HepG2 (cell line): ENCODE results near the gene PRCP. TPM values are rescaled to one million over a fixed set of nuclear protein-coding genes. Genes with fewer than 3 reads are reported as not detected.

ENCODE experiments used
- ATAC-seq: fragments of 200-7000 bp; cut with Tn5 transposase; 3 replicates; pipeline ENCODE4 v1.9.1; 2020; ENCODE audit warnings: mild to moderate bottlenecking, moderate library complexity
- BruUV-seq: library from RNA; stranded (reverse); fragments of 400-500 nt; replicated peaks from 2 replicates; lab custom pipeline; 2021; lab: Mats Ljungman, UMichigan
- CTCF ChIA-PET: fragments of 300-600 bp; formaldehyde crosslinking; extraction: SDS; loops from one replicate; lab custom pipeline; 2021; ENCODE audit warnings: low total read pairs, inconsistent platforms, low intra/inter-chr PET ratio; lab: Yijun Ruan, JAX
- POLR2A ChIA-PET: fragments of 350-600 bp; sonication (Branson Sonifier 250); formaldehyde crosslinking; loops from one replicate; lab custom pipeline; 2020; ENCODE audit warnings: antibody characterized with exemption, inconsistent platforms; lab: Yijun Ruan, JAX
- DNase-seq: peaks from one replicate; pipeline ENCODE4 v3.0.0-alpha.2; 2015; ENCODE audit warnings: low spot score
- FAIRE-seq: peaks from 3 replicates; lab custom pipeline; 2011; peaks lifted over from hg19 to GRCh38; lab: Jason Lieb, UNC
- H2AFZ ChIP-seq: one replicate; pipeline ENCODE4 v1.6.1; 2011; ENCODE audit warnings: low read length, inconsistent platforms
- H3K27ac ChIP-seq: fragments of 300-600 bp; 3 replicates; pipeline ENCODE4 v1.8.0; 2011; ENCODE audit warnings: mixed run types, mild to moderate bottlenecking, mixed read lengths, low read length, inconsistent platforms; ENCODE audit not compliant: insufficient read depth; ENCODE audit errors: extremely low read length
- H3K27me3 ChIP-seq, 2 experiments: fragments of 200-600 bp in 1 of 2; 2 replicates in 1 of 2; 3 replicates in 1 of 2; pipeline versions ENCODE4 v1.6.0 to v1.8.0; 2011; ENCODE audit warnings: low read length in 2 of 2, mild to moderate bottlenecking in 2 of 2, moderate library complexity in 2 of 2, inconsistent platforms in 1 of 2; ENCODE audit not compliant: insufficient read depth in 2 of 2, control insufficient read depth in 1 of 2
- H3K36me3 ChIP-seq, 2 experiments: fragments of 200-600 bp in 1 of 2; replicated peaks in 1 of 2; 2 replicates in 1 of 2; 3 replicates in 1 of 2; pipeline versions ENCODE4 v1.5.1 to v1.8.0; 2011; ENCODE audit warnings: low read length in 2 of 2, inconsistent platforms in 1 of 2; ENCODE audit not compliant: insufficient read depth in 2 of 2, control insufficient read depth in 1 of 2
- H3K4me1 ChIP-seq: 2 replicates; pipeline ENCODE4 v1.5.1; 2012; ENCODE audit warnings: low read length, inconsistent platforms; ENCODE audit not compliant: insufficient read depth
- H3K4me2 ChIP-seq: 2 replicates; pipeline ENCODE4 v1.6.0; 2011; ENCODE audit warnings: low read depth, low read length, inconsistent platforms
- H3K4me3 ChIP-seq, 3 experiments: fragments of 200-600 bp in 1 of 3; sonication (generic), shearing (Covaris generic) in 1 of 3; replicated peaks in 1 of 3; 2 replicates each; pipeline ENCODE4 v1.5.1; 2011 to 2016; ENCODE audit warnings: low read length in 3 of 3, inconsistent platforms in 2 of 3, low read depth in 2 of 3, mild to moderate bottlenecking in 2 of 3, control low read depth in 1 of 3, mixed read lengths in 1 of 3; ENCODE audit not compliant: insufficient read depth in 1 of 3
- H3K79me2 ChIP-seq: one replicate; pipeline ENCODE4 v1.6.1; 2011; ENCODE audit warnings: low read length, inconsistent platforms; ENCODE audit not compliant: insufficient read depth
- H3K9ac ChIP-seq: 2 replicates; pipeline ENCODE4 v1.6.0; 2011; ENCODE audit warnings: mild to moderate bottlenecking, low read depth, low read length, inconsistent platforms; ENCODE audit not compliant: insufficient read depth
- H3K9me3 ChIP-seq: 2 replicates; pipeline ENCODE4 v1.5.1; 2012; ENCODE audit warnings: mild to moderate bottlenecking, low read length
- H4K20me1 ChIP-seq: 2 replicates; pipeline ENCODE4 v1.6.0; 2011; ENCODE audit warnings: inconsistent platforms, mild to moderate bottlenecking, low read length, moderate library complexity; ENCODE audit not compliant: insufficient read depth
- FOXK1 ChIP-seq: sonication (generic); formaldehyde crosslinking; IDR thresholded peaks from 2 replicates; pipeline ENCODE4 v1.4.0; 2020; ENCODE audit warnings: low read depth, missing genetic modification reagents, borderline replicate concordance
- GTF3A ChIP-seq: sonication (generic); formaldehyde crosslinking; conservative IDR thresholded peaks from 2 replicates; pipeline ENCODE4 v1.4.0; 2020; ENCODE audit warnings: mild to moderate bottlenecking, missing genetic modification reagents
- HOXA3 ChIP-seq: sonication (generic); formaldehyde crosslinking; IDR thresholded peaks from 2 replicates; pipeline ENCODE4 v1.5.0; 2020; ENCODE audit warnings: missing genetic modification reagents
- MED1 ChIP-seq: sonication (generic); formaldehyde crosslinking; IDR thresholded peaks from 2 replicates; pipeline ENCODE4 v1.4.0; 2020; ENCODE audit warnings: missing genetic modification reagents
- NBN ChIP-seq: fragments of 450-650 bp; conservative IDR thresholded peaks from 2 replicates; pipeline ENCODE4 v1.6.1; 2017
- SAFB2 ChIP-seq: sonication (generic); formaldehyde crosslinking; IDR thresholded peaks from 2 replicates; pipeline ENCODE4 v1.5.1; 2020; ENCODE audit warnings: missing genetic modification reagents, low read depth, mild to moderate bottlenecking, borderline replicate concordance
- ZNF607 ChIP-seq: sonication (generic); formaldehyde crosslinking; IDR thresholded peaks from 2 replicates; pipeline ENCODE4 v1.5.1; 2020; ENCODE audit warnings: missing genetic modification reagents, mild to moderate bottlenecking, borderline replicate concordance
- ZNF619 ChIP-seq: sonication (generic); formaldehyde crosslinking; IDR thresholded peaks from 2 replicates; pipeline ENCODE4 v1.4.0; 2020; ENCODE audit warnings: mild to moderate bottlenecking, missing genetic modification reagents
- ZNF816 ChIP-seq: sonication (generic); formaldehyde crosslinking; IDR thresholded peaks from 2 replicates; pipeline ENCODE4 v1.8.0; 2022; ENCODE audit warnings: missing genetic modification reagents, mild to moderate bottlenecking, borderline replicate concordance
- ZZZ3 ChIP-seq: sonication (generic); formaldehyde crosslinking; IDR thresholded peaks from 2 replicates; pipeline ENCODE4 v1.4.0; 2020; ENCODE audit warnings: missing genetic modification reagents, mild to moderate bottlenecking, borderline replicate concordance
- WGBS: methylation state at CpG from one replicate; pipeline ENCODE4 v1.1.6; 2017; ENCODE audit warnings: low lambda C conversion rate; 5-methylcytosine and 5-hydroxymethylcytosine counted together
- in situ Hi-C: cut with HindIII; loops from 2 replicates; pipeline ENCODE4 v1.10.0; 2017; ENCODE audit warnings: low pct_unique_long_range_greater_than_20kb; ENCODE audit not compliant: extremely low pct_ligation_motif_present
- intact Hi-C: fragments of 100-400 bp; cut with micrococcal nuclease; formaldehyde crosslinking; loops from one replicate; pipeline ENCODE4 v1.10.0; 2022; ENCODE audit not compliant: unreplicated experiment
- polyA plus RNA-seq, 8 experiments: library from polyadenylated mRNA; depleted of rRNA in 3 of 8; stranded (reverse) in 7 of 8; unstranded in 1 of 8; fragments of >200 nt; fragmentation: Illumina TruSeq in 4 of 8; extraction: Trizol in 4 of 8; gene quantifications; 2 replicates each; pipeline versions ENCODE4 v1.2.1 to v1.2.3, GENCODE V29; 2011 to 2016; ENCODE audit warnings: low read depth in 4 of 8, missing spikeins in 1 of 8, mixed read lengths in 1 of 8; ENCODE audit not compliant: insufficient read depth in 1 of 8
- total RNA-seq, 5 experiments: library from RNA; depleted of rRNA; stranded (reverse); fragments of >200 nt; fragmentation: Illumina TruSeq; extraction: Trizol; gene quantifications; 2 replicates each; pipeline ENCODE4 v1.2.3, GENCODE V29; 2016; ENCODE audit warnings: low read depth in 1 of 5
- TF ChIP-seq, protein P1 (sequence below): sonication (generic); formaldehyde crosslinking; IDR thresholded peaks from 2 replicates; pipeline ENCODE4 v1.4.0; 2020; ENCODE audit warnings: missing genetic modification reagents, borderline replicate concordance
- TF ChIP-seq, protein P2 (sequence below): sonication (generic); formaldehyde crosslinking; IDR thresholded peaks from 2 replicates; pipeline ENCODE4 v1.4.0; 2020; ENCODE audit warnings: mild to moderate bottlenecking, low read depth, missing genetic modification reagents
- TF ChIP-seq, protein P3 (sequence below): sonication (generic); formaldehyde crosslinking; IDR thresholded peaks from 2 replicates; pipeline ENCODE4 v1.4.0; 2020; ENCODE audit warnings: missing genetic modification reagents

The PRCP gene
- total and polyA plus RNA-seq, 2 of the 13 experiments (the other 11 are each of a cell fraction or from before 2014, with no cell fraction given): 84.2 to 105 TPM

DNA sequence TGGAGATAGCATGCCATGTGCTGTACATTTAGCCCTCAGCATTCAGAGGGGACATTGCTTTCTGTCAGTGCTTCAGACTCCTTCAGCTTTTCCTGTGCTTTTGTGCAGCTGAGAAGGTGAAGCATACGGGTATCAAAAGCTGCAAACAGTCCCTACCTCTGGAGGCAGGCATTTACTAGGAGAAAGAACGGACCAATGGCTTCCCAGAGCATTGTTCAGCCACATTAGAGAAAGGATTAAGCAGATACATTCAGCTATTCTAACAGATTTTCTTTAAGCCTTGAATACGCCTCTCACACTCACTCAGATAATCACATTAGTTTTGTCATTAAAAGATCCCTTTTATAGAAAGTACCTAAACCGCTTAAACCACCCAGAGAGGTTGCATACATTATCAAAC is 85.9 kb downstream of the PRCP start:
- ATAC-seq (no peak), FAIRE-seq (no peak), DNase-seq (no peak)
- Histone ChIP-seq H3K79me2 (no peaks in the 10 kb centered on the region), H2AFZ (no peak overlapping the region), H3K36me3 (no peaks in the 10 kb centered on the region), H4K20me1 (no peaks in the 10 kb centered on the region), H3K4me3 (no peak overlapping the region), H3K9me3 (no peaks in the 10 kb centered on the region), H3K4me2 (no peak overlapping the region), H3K27me3 (no peaks in the 10 kb centered on the region; a peak in 1 of 5 replicates), H3K9ac (no peak overlapping the region), H3K4me1 (peaks cover 47% of the 10 kb centered on the region), H3K27ac (no peak overlapping the region)
- POLR2A ChIA-PET: no interaction called here
- no TSS peak for BruUV-seq
- TF ChIP-seq HOXA3 (CRISPR knock-in tag) (no peak), ZNF607 (CRISPR knock-in tag) (no peak), ZZZ3 (CRISPR knock-in tag) (no peak), ZNF816 (no peak), GTF3A (CRISPR knock-in tag) (no peak), FOXK1 (no peak), NBN (no peak), ZNF619 (CRISPR knock-in tag) (no peak), MED1 (no peak), SAFB2 (CRISPR knock-in tag) (no peak)
- TF ChIP-seq, protein P1, sequence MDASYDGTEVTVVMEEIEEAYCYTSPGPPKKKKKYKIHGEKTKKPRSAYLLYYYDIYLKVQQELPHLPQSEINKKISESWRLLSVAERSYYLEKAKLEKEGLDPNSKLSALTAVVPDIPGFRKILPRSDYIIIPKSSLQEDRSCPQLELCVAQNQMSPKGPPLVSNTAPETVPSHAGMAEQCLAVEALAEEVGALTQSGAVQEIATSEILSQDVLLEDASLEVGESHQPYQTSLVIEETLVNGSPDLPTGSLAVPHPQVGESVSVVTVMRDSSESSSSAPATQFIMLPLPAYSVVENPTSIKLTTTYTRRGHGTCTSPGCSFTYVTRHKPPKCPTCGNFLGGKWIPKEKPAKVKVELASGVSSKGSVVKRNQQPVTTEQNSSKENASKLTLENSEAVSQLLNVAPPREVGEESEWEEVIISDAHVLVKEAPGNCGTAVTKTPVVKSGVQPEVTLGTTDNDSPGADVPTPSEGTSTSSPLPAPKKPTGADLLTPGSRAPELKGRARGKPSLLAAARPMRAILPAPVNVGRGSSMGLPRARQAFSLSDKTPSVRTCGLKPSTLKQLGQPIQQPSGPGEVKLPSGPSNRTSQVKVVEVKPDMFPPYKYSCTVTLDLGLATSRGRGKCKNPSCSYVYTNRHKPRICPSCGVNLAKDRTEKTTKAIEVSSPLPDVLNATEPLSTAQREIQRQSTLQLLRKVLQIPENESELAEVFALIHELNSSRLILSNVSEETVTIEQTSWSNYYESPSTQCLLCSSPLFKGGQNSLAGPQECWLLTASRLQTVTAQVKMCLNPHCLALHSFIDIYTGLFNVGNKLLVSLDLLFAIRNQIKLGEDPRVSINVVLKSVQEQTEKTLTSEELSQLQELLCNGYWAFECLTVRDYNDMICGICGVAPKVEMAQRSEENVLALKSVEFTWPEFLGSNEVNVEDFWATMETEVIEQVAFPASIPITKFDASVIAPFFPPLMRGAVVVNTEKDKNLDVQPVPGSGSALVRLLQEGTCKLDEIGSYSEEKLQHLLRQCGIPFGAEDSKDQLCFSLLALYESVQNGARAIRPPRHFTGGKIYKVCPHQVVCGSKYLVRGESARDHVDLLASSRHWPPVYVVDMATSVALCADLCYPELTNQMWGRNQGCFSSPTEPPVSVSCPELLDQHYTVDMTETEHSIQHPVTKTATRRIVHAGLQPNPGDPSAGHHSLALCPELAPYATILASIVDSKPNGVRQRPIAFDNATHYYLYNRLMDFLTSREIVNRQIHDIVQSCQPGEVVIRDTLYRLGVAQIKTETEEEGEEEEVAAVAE (CRISPR knock-in tag): no peak
- TF ChIP-seq, protein P2, sequence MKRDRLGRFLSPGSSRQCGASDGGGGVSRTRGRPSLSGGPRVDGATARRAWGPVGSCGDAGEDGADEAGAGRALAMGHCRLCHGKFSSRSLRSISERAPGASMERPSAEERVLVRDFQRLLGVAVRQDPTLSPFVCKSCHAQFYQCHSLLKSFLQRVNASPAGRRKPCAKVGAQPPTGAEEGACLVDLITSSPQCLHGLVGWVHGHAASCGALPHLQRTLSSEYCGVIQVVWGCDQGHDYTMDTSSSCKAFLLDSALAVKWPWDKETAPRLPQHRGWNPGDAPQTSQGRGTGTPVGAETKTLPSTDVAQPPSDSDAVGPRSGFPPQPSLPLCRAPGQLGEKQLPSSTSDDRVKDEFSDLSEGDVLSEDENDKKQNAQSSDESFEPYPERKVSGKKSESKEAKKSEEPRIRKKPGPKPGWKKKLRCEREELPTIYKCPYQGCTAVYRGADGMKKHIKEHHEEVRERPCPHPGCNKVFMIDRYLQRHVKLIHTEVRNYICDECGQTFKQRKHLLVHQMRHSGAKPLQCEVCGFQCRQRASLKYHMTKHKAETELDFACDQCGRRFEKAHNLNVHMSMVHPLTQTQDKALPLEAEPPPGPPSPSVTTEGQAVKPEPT: no peak
- TF ChIP-seq, protein P3, sequence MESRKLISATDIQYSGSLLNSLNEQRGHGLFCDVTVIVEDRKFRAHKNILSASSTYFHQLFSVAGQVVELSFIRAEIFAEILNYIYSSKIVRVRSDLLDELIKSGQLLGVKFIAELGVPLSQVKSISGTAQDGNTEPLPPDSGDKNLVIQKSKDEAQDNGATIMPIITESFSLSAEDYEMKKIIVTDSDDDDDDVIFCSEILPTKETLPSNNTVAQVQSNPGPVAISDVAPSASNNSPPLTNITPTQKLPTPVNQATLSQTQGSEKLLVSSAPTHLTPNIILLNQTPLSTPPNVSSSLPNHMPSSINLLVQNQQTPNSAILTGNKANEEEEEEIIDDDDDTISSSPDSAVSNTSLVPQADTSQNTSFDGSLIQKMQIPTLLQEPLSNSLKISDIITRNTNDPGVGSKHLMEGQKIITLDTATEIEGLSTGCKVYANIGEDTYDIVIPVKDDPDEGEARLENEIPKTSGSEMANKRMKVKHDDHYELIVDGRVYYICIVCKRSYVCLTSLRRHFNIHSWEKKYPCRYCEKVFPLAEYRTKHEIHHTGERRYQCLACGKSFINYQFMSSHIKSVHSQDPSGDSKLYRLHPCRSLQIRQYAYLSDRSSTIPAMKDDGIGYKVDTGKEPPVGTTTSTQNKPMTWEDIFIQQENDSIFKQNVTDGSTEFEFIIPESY (CRISPR knock-in tag): no peak
- CTCF ChIA-PET: no interaction called here
- WGBS: 47% methylated on average over 4 of the region's 4 CpGs
- intact Hi-C loops: loop anchor here (5.0 kb wide), 1 partner anchor 37 kb away; no protein-coding TSS in a partner anchor
- in situ Hi-C loops: no loop called here
